Choroid plexus epithelial cell (primary cell): ENCODE measurements around the gene NXPH1.

ENCODE experiments used
- DNase-seq: peaks from one replicate; pipeline ENCODE4 v3.0.0-alpha.2; 2010; ENCODE audit warnings: low read depth
- H3K4me3 ChIP-seq: 2 replicates; pipeline ENCODE4 v1.5.1; 2011; ENCODE audit warnings: low read depth, mild to moderate bottlenecking, control low read depth, low read length, moderate library complexity
- TF ChIP-seq, protein P1 (sequence below): conservative IDR thresholded peaks from 2 replicates; pipeline ENCODE4 v1.5.1; 2011; ENCODE audit warnings: low read depth, mild to moderate bottlenecking, control low read depth, inconsistent platforms, low read length, moderate library complexity

Gene NXPH1

GRCh38 chr7:8516976-8517375 lies 83.6 kb downstream of the NXPH1 start:
- H3K4me3 ChIP-seq, result no peak overlapping the region
- no peak for DNase-seq
- TF ChIP-seq, protein P1, sequence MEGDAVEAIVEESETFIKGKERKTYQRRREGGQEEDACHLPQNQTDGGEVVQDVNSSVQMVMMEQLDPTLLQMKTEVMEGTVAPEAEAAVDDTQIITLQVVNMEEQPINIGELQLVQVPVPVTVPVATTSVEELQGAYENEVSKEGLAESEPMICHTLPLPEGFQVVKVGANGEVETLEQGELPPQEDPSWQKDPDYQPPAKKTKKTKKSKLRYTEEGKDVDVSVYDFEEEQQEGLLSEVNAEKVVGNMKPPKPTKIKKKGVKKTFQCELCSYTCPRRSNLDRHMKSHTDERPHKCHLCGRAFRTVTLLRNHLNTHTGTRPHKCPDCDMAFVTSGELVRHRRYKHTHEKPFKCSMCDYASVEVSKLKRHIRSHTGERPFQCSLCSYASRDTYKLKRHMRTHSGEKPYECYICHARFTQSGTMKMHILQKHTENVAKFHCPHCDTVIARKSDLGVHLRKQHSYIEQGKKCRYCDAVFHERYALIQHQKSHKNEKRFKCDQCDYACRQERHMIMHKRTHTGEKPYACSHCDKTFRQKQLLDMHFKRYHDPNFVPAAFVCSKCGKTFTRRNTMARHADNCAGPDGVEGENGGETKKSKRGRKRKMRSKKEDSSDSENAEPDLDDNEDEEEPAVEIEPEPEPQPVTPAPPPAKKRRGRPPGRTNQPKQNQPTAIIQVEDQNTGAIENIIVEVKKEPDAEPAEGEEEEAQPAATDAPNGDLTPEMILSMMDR, result no peak

DNA sequence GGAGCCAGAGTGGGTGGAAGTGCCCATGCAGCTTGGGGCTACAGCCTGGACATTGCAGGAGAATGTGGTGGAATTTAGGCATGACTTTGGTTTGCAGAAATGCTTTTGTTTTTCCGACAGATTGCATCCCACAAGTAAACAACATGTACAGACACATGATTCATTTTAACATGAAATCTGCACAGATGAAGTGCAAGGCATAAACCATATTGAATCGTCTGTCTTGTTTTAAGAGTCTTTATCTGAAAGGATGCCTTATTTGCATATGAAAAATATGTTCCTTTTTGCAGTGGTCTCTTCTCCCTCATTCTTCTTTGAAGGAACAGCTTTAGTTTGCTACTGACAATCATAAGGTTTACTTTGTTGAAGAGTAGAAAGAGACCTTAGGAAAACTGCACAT lies 94.9 kb downstream of the NXPH1 start:
- TF ChIP-seq, protein P1, result no peak
- no peak overlapping the region for H3K4me3 ChIP-seq
- DNase-seq, result no peak

DNA sequence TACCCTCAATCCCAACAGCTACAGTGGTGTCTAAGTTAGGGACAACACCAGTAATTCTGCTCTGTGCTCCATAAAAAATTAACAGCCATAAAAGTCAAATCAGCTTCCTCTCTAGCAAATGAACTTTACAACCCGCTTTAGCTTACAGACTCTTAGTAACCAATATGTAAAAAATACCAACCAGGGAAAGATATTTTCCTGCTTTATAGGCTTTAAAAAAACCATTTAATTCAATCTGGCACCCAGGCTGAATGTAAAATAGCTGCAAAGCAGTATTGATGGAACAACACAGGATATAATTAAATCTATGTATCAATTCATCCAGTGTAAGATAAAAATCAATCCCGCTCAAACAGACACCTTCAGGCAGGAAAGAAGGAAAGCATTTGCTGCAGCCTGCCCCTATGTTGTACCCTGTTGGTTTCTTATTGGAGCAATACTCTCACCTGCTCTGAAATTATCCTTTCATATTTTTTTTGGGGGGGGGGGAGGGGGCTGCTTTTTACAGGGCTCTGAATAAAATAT lies 98.6 kb downstream of the NXPH1 start:
- TF ChIP-seq, protein P1, result no peak
- DNase-seq, result no peak
- H3K4me3 ChIP-seq, result no peak overlapping the region

GRCh38 chr7:8536431-8536830 lies 103.0 kb downstream of the NXPH1 start:
- TF ChIP-seq, protein P1, result no peak

DNA sequence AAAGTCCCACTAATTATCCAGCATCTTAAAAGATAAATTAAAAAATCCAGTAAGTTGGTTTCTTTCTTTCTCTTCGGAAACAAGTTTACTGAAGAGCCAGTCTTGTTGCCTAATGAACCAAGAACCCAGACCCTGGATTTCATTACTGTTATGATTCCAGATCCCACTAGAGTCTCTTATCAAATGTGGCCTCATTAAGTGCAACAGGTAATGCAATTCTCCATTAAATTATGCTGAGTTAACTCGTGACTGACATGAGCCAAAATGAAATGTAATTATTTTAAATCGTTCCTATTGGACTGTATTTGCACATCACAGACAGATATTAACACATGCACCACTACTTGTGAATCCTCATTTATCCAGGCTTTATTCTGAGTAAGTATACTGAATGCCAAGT lies 115.6 kb downstream of the NXPH1 start:
- TF ChIP-seq, protein P1, result no peak
- no peak for DNase-seq

More at GRCh38 chr7:8536431-8536830, 103.0 kb downstream of the NXPH1 start:
- no peak overlapping the region for H3K4me3 ChIP-seq
- DNase-seq, result no peak

DNA sequence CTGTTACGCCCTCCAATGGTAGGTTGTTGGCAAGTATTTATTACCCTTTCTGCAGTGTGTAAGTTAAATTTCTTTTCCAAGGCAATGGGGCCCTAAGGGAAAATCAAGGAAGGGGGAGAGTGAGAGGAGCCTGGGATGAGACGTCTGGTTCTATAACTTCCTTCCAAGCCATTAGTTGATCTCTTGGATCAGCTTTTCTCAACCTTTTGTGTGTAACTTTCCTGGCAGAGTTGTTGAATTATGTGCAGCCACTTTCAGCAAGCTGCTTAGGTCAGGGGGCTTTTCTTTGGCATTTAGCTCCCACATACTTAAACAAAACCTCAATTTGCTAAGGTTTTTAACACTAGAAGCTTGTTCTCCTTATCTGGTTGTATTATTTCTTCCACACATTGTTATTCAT lies 127.1 kb downstream of the NXPH1 start:
- no peak overlapping the region for H3K4me3 ChIP-seq
- no peak for DNase-seq
- TF ChIP-seq, protein P1, result no peak

More for the DNA sequence above, 115.6 kb downstream of the NXPH1 start:
- no peak overlapping the region for H3K4me3 ChIP-seq

- no peak for DNase-seq
- TF ChIP-seq, protein P1, result no peak
- no peak overlapping the region for H3K4me3 ChIP-seq
These were observed 128.0 kb downstream of the NXPH1 start for GRCh38 chr7:8561449-8561848.
